OCI-LY3 (cell line): Measurements from ENCODE around the gene CALD1.

ENCODE experiments used
- CTCF ChIP-seq: fragments of 200-600, 300-600 bp; sonication (generic); IDR thresholded peaks from 2 replicates; pipeline ENCODE4 v1.5.1; 2014; ENCODE audit warnings: antibody characterized with exemption, low read length, low read depth
- EZH2phosphoT487 ChIP-seq: fragments of 200-600 bp; shearing (Covaris generic); IDR thresholded peaks from 2 replicates; pipeline ENCODE4 v1.6.1; 2018; ENCODE audit warnings: antibody characterized with exemption, mixed run types, low read depth

- TF ChIP-seq CTCF, result no peak
- no peak for TF ChIP-seq EZH2phosphoT487
Observed at GRCh38 chr7:134899729-134900128, 120.3 kb downstream of the CALD1 start.
